PC-3 (cell line): ENCODE measurements around the gene HNF1A. TPM values are rescaled to one million over a fixed set of nuclear protein-coding genes. Genes with fewer than 3 reads are reported as not detected.
A peak's percentile ranks its signal among the peaks of the same experiment; 100 is the strongest.

Experiments used
- ATAC-seq: fragments of 200-7000 bp; cut with Tn5 transposase; 2 replicates; pipeline ENCODE4 v1.9.1; 2020; ENCODE audit warnings: mild to moderate bottlenecking, moderate library complexity
- BruUV-seq: library from RNA; stranded (reverse); fragments of 400-500 nt; replicated peaks from 2 replicates; lab custom pipeline; 2021; lab: Mats Ljungman, UMichigan
- CTCF ChIA-PET: fragments of 300-600 bp; sonication (Branson Sonifier 250); formaldehyde crosslinking; loops from one replicate; lab custom pipeline; 2022; ENCODE audit warnings: antibody characterized with exemption; lab: Charles Lee
- POLR2A ChIA-PET: fragments of 300-600 bp; sonication (Branson Sonifier 250); formaldehyde crosslinking; loops from one replicate; lab custom pipeline; 2022; ENCODE audit warnings: antibody characterized with exemption; ENCODE audit not compliant: unreplicated experiment; lab: Charles Lee
- DNase-seq: peaks from one replicate; pipeline ENCODE4 v3.0.0-alpha.2; 2015
- H2AFZ ChIP-seq: fragments of 300-600 bp; sonication (generic); 2 replicates; pipeline ENCODE4 v1.6.0; 2016; ENCODE audit warnings: antibody characterized with exemption, low read length
- H3F3A ChIP-seq: fragments of 300-600 bp; sonication (generic); one replicate; pipeline ENCODE4 v1.6.0; 2017; ENCODE audit warnings: antibody characterized with exemption, low read length, control low read depth, mild to moderate bottlenecking; ENCODE audit not compliant: unreplicated experiment
- H3K27ac ChIP-seq: fragments of 300-600 bp; sonication (generic); 2 replicates; pipeline ENCODE4 v1.5.1; 2016; ENCODE audit warnings: mild to moderate bottlenecking, low read length
- H3K27me3 ChIP-seq: fragments of 300-600 bp; sonication (generic); 2 replicates; pipeline ENCODE4 v1.6.1; 2016; ENCODE audit warnings: low read length, mixed read lengths
- H3K36me3 ChIP-seq: fragments of 300-600 bp; sonication (generic); 2 replicates; pipeline ENCODE4 v1.6.1; 2016; ENCODE audit warnings: low read depth, mixed run types, low read length, mixed read lengths
- H3K4me1 ChIP-seq: fragments of 300-600 bp; sonication (generic); 2 replicates; pipeline ENCODE4 v1.5.1; 2016; ENCODE audit warnings: low read length; ENCODE audit not compliant: insufficient read depth
- H3K4me2 ChIP-seq: fragments of 300-600 bp; sonication (generic); 2 replicates; pipeline ENCODE4 v1.6.0; 2016; ENCODE audit warnings: low read length
- H3K4me3 ChIP-seq: fragments of 300-600 bp; sonication (generic); 2 replicates; pipeline ENCODE4 v1.5.1; 2016; ENCODE audit warnings: mild to moderate bottlenecking, low read length, mixed read lengths
- H3K79me2 ChIP-seq: fragments of 300-600 bp; sonication (generic); 2 replicates; pipeline ENCODE4 v1.6.1; 2017; ENCODE audit warnings: low read length, mixed read lengths
- H3K9ac ChIP-seq: fragments of 300-600 bp; sonication (generic); 2 replicates; pipeline ENCODE4 v1.6.0; 2016; ENCODE audit warnings: mild to moderate bottlenecking, low read length
- H3K9me2 ChIP-seq: fragments of 300-600 bp; sonication (generic); replicated peaks from 2 replicates; pipeline ENCODE4 v1.6.1; 2016; ENCODE audit warnings: mixed run types, low read length, mixed read lengths
- H3K9me3 ChIP-seq: fragments of 300-600 bp; sonication (generic); 2 replicates; pipeline ENCODE4 v1.6.1; 2016; ENCODE audit warnings: low read length, mixed read lengths
- H4K20me1 ChIP-seq: fragments of 300-600 bp; sonication (generic); 2 replicates; pipeline ENCODE4 v1.6.1; 2016; ENCODE audit warnings: low read length, mixed read lengths
- CTCF ChIP-seq: fragments of 300-600 bp; sonication (generic); conservative IDR thresholded peaks from 2 replicates; pipeline ENCODE4 v1.5.1; 2017; ENCODE audit warnings: antibody characterized with exemption, low read depth, mild to moderate bottlenecking, low read length
- EZH2 ChIP-seq: fragments of 300-600 bp; sonication (generic); IDR thresholded peaks from one replicate; pipeline ENCODE4 v1.6.1; 2017; ENCODE audit warnings: antibody characterized with exemption, mild to moderate bottlenecking, low read length; ENCODE audit not compliant: unreplicated experiment
- EZH2phosphoT487 ChIP-seq: fragments of 300-600 bp; sonication (generic); IDR thresholded peaks from 2 replicates; pipeline ENCODE4 v1.6.1; 2018; ENCODE audit warnings: mild to moderate bottlenecking, antibody characterized with exemption, low read length, borderline replicate concordance
- intact Hi-C: fragments of 100-400 bp; cut with micrococcal nuclease; formaldehyde crosslinking; loops from 2 replicates; pipeline ENCODE4 v1.9.0; 2023
- total RNA-seq: library from RNA; depleted of rRNA; stranded (reverse); fragments of >200 nt; gene quantifications from 2 replicates; pipeline ENCODE4 v1.2.3, GENCODE V29; 2014

Gene HNF1A
- total RNA-seq, 1 experiment from 2014 or later: not detected

GRCh38 chr12:121001841-121002483 is 23.6 kb downstream of the HNF1A start:
- Histone ChIP-seq H4K20me1 (no peaks in the 10 kb centered on the region), H3K9me2 (no peaks in the 10 kb centered on the region), H3K4me2 (no peak overlapping the region), H3F3A (no peaks in the 10 kb centered on the region), H3K9me3 (no peaks in the 10 kb centered on the region), H3K27ac (no peak overlapping the region), H3K4me3 (no peak overlapping the region), H3K36me3 (peaks cover 18% of the 10 kb centered on the region), H2AFZ (no peak overlapping the region), H3K9ac (no peak overlapping the region), H3K4me1 (no peaks in the 10 kb centered on the region), H3K27me3 (no peaks in the 10 kb centered on the region), H3K79me2 (no peaks in the 10 kb centered on the region)
- DNase-seq: no peak
- ChIA-PET POLR2A (no interaction called here), CTCF (interaction anchor here (0.8 kb wide), 1 partner anchor 30 kb away, joined by 5 read pairs; no protein-coding TSS in a partner anchor)
- ATAC-seq: no peak
- intact Hi-C loops: no loop called here
- no TSS peak for BruUV-seq
- TF ChIP-seq CTCF (no peak), EZH2 (no peak), EZH2phosphoT487 (no peak)

- Histone ChIP-seq H3K9me2 (no peaks in the 10 kb centered on the region), H3K4me1 (no peaks in the 10 kb centered on the region), H3K79me2 (no peaks in the 10 kb centered on the region), H3K9me3 (no peaks in the 10 kb centered on the region), H3F3A (no peaks in the 10 kb centered on the region), H3K9ac (no peak overlapping the region), H4K20me1 (no peaks in the 10 kb centered on the region), H3K36me3 (peaks cover 25% of the 10 kb centered on the region), H2AFZ (no peak overlapping the region), H3K4me3 (no peak overlapping the region), H3K27ac (no peak overlapping the region), H3K4me2 (no peak overlapping the region), H3K27me3 (no peaks in the 10 kb centered on the region)
- no peak for ATAC-seq
- CTCF ChIA-PET: no interaction called here
- intact Hi-C loops: no loop called here
- BruUV-seq: no TSS peak
- TF ChIP-seq CTCF (peak; percentile 48), EZH2 (no peak), EZH2phosphoT487 (no peak)
- no peak for DNase-seq
- POLR2A ChIA-PET: no interaction called here
Measured at GRCh38 chr12:121003650-121004049, 25.3 kb downstream of the HNF1A start.

- Histone ChIP-seq H4K20me1 (no peaks in the 10 kb centered on the region), H3K4me1 (no peaks in the 10 kb centered on the region), H3K27ac (no peak overlapping the region), H3K9me3 (no peaks in the 10 kb centered on the region), H3K36me3 (peaks cover 32% of the 10 kb centered on the region), H3K9me2 (no peaks in the 10 kb centered on the region), H3F3A (no peaks in the 10 kb centered on the region), H3K9ac (no peak overlapping the region), H3K79me2 (no peaks in the 10 kb centered on the region), H3K4me3 (no peak overlapping the region), H3K4me2 (no peak overlapping the region), H3K27me3 (no peaks in the 10 kb centered on the region), H2AFZ (no peak overlapping the region)
- POLR2A ChIA-PET: no interaction called here
- ATAC-seq (no peak), DNase-seq (no peak)
- CTCF ChIA-PET: interaction anchor here (0.9 kb wide), 1 partner anchor 56 kb away, joined by 3 read pairs; no protein-coding TSS in a partner anchor
- BruUV-seq: no TSS peak
- TF ChIP-seq EZH2 (no peak), CTCF (no peak), EZH2phosphoT487 (no peak)
- intact Hi-C loops: no loop called here
Measured at GRCh38 chr12:121004253-121004815, 26.0 kb downstream of the HNF1A start.
